Activated T-helper 9 cell treated with anti-CD3 and anti-CD28 coated beads, Interleukin-2, amount 50 U/mL, for 16 hours (primary cell): ENCODE measurements around the gene APBB2.

ENCODE experiments used
- DNase-seq: peaks from one replicate; pipeline ENCODE4 v3.0.0-alpha.2; 2020; ENCODE audit warnings: low read depth

Gene APBB2

GRCh38 chr4:41215969-41216293 is 1.6 kb upstream of the APBB2 start:
- DNase-seq, result no peak

- no peak for DNase-seq
Measured at GRCh38 chr4:41215155-41215554, 813 bp upstream of the APBB2 start.

GRCh38 chr4:41214825-41215146 is 444 bp upstream of the APBB2 start:
- no peak for DNase-seq

GRCh38 chr4:41213625-41214135 is 662 bp downstream of the APBB2 start:
- no peak for DNase-seq

GRCh38 chr4:41212616-41213203 is 1.6 kb downstream of the APBB2 start:
- no peak for DNase-seq

GRCh38 chr4:41211951-41212615 is 2.3 kb downstream of the APBB2 start:
- no peak for DNase-seq

- no peak for DNase-seq
Measured at GRCh38 chr4:41209901-41210300, 4.4 kb downstream of the APBB2 start.

GRCh38 chr4:41209187-41209586 is 5.2 kb downstream of the APBB2 start:
- no peak for DNase-seq

- no peak for DNase-seq
Measured at GRCh38 chr4:41207291-41207831, 7.0 kb downstream of the APBB2 start.

- DNase-seq, result no peak
Measured at GRCh38 chr4:41205854-41206460, 8.4 kb downstream of the APBB2 start.

GRCh38 chr4:41205130-41205529 is 9.2 kb downstream of the APBB2 start:
- no peak for DNase-seq

GRCh38 chr4:41204400-41204978 is 9.9 kb downstream of the APBB2 start:
- DNase-seq, result no peak

- DNase-seq, result no peak
Measured at GRCh38 chr4:41203841-41204240, 10.5 kb downstream of the APBB2 start.

- no peak for DNase-seq
Measured at GRCh38 chr4:41202820-41203568, 11.3 kb downstream of the APBB2 start.

GRCh38 chr4:41202356-41202755 is 12.0 kb downstream of the APBB2 start:
- no peak for DNase-seq

- DNase-seq, result no peak
Measured at GRCh38 chr4:41200486-41201017, 13.8 kb downstream of the APBB2 start.

- DNase-seq, result no peak
Measured at GRCh38 chr4:41199788-41200187, 14.6 kb downstream of the APBB2 start.

- no peak for DNase-seq
Measured at GRCh38 chr4:41197996-41198395, 16.3 kb downstream of the APBB2 start.

GRCh38 chr4:41197495-41197894 is 16.8 kb downstream of the APBB2 start:
- DNase-seq, result no peak

- DNase-seq, result no peak
Measured at GRCh38 chr4:41196633-41197332, 17.6 kb downstream of the APBB2 start.

GRCh38 chr4:41192136-41192535 is 22.2 kb downstream of the APBB2 start:
- no peak for DNase-seq
